Mucosa of rectum (tissue), 2 donors: ENCODE measurements around the gene CHST3.
A peak's percentile ranks its signal among the peaks of the same experiment; 100 is the strongest.
"Not testable (repeated sequence)": the region's sequence is repeated elsewhere in the genome, so short reads cannot be mapped to it uniquely, and the experiment has no call there.

Experiments used
- H3K27ac ChIP-seq, 2 donors: one replicate each; pipeline ENCODE4 v1.7.0; 2013; ENCODE audit warnings: inconsistent platforms in 2 of 2, low read depth in 2 of 2, low read length in 2 of 2
- H3K27me3 ChIP-seq, 2 donors: one replicate each; pipeline ENCODE4 v1.7.0; 2013; ENCODE audit warnings: low read length in 2 of 2; ENCODE audit not compliant: control insufficient read depth in 2 of 2, insufficient read depth in 2 of 2
- H3K36me3 ChIP-seq, 2 donors: one replicate each; pipeline ENCODE4 v1.7.0; 2013; ENCODE audit warnings: low read length in 2 of 2; ENCODE audit not compliant: control insufficient read depth in 2 of 2, insufficient read depth in 2 of 2
- H3K4me1 ChIP-seq, 2 donors: one replicate each; pipeline ENCODE4 v1.7.0; 2013; ENCODE audit warnings: low read length in 2 of 2, mild to moderate bottlenecking in 1 of 2; ENCODE audit not compliant: control insufficient read depth in 2 of 2, insufficient read depth in 2 of 2
- H3K4me3 ChIP-seq, 2 donors: one replicate each; pipeline ENCODE4 v1.7.0; 2013; ENCODE audit warnings: low read length in 2 of 2
- H3K9ac ChIP-seq, 2 donors: one replicate each; pipeline ENCODE4 v1.7.0; 2013; ENCODE audit warnings: low read length in 2 of 2, low read depth in 1 of 2, mild to moderate bottlenecking in 1 of 2
- H3K9me3 ChIP-seq, 2 donors: one replicate each; pipeline ENCODE4 v1.7.0; 2013; ENCODE audit warnings: low read length in 2 of 2; ENCODE audit not compliant: control insufficient read depth in 2 of 2
- donor health status: healthy.
- donor health status: Normal muscosa, but diverticular disease.

The CHST3 gene, protein sequence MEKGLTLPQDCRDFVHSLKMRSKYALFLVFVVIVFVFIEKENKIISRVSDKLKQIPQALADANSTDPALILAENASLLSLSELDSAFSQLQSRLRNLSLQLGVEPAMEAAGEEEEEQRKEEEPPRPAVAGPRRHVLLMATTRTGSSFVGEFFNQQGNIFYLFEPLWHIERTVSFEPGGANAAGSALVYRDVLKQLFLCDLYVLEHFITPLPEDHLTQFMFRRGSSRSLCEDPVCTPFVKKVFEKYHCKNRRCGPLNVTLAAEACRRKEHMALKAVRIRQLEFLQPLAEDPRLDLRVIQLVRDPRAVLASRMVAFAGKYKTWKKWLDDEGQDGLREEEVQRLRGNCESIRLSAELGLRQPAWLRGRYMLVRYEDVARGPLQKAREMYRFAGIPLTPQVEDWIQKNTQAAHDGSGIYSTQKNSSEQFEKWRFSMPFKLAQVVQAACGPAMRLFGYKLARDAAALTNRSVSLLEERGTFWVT

DNA sequence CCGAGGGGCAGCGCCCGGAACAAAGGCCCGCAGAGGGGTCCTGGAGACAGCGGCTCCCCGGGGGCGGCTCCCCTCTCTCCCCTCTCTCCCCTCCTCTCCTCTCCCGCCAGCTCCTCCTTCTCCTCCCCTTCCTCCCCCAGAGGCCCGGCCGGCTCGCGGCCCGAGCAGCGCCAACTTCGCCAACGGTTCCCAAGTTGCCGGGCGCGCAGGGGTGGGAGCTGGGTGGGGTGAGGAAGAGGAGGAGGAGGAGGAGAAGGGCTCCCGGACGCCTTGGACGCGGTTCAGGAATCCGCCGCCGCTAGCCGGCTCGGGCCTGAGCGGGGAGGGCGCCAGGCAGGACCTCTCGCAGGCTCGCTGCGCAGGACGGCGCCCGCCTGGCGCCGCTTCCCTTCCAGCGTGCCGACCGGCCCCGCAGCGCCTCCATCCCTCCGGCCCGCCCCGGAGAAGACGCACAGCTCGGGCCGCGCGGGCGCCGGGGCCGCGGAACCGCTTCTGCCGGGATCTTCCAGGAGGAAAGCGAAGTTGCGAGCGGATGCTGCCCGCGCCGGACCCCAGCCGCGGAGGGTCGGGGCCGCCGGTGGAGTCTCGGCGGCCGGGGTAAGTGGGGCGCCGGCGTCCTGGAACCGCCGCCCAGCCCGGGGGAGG is at the start of gene CHST3:
TSS of gene CHST3 (plus strand) at position 298 of the 645 bp plus-strand sequence. CDS start 41,448 bp downstream, outside the sequence.
- Histone ChIP-seq H3K36me3 (no peaks in the 10 kb centered on the region), H3K9me3 (no peaks in the 10 kb centered on the region), H3K4me1 (peaks cover 6 to 7% of the 10 kb centered on the region in 2 donors), H3K27ac (peak within 1 kb of the TSS; percentile 68 to 71), H3K4me3 (peak within 1 kb of the TSS; percentile 53 to 72), H3K9ac (peak within 1 kb of the TSS; percentile 52 to 74), H3K27me3 (peaks cover 13 to 23% of the 10 kb centered on the region in 2 donors)

- H3K4me1 ChIP-seq, result peaks cover 9 to 21% of the 10 kb centered on the region in 2 donors
- H3K9ac ChIP-seq, result no peak overlapping the region
- no peaks in the 10 kb centered on the region for H3K36me3 ChIP-seq
- H3K27me3 ChIP-seq, result no peaks in the 10 kb centered on the region
- no peak overlapping the region for H3K4me3 ChIP-seq
- peaks cover 0 to 2% of the 10 kb centered on the region in 2 donors for H3K9me3 ChIP-seq
- no peak overlapping the region for H3K27ac ChIP-seq
Measured at GRCh38 chr10:71916827-71917226, 47.4 kb upstream of the CHST3 start.

GRCh38 chr10:71918992-71919391 is 45.2 kb upstream of the CHST3 start:
- Histone ChIP-seq H3K4me1 (peaks cover 12 to 25% of the 10 kb centered on the region in 2 donors), H3K9ac (no peak overlapping the region), H3K9me3 (peaks cover 0 to 2% of the 10 kb centered on the region in 2 donors), H3K27me3 (no peaks in the 10 kb centered on the region), H3K36me3 (no peaks in the 10 kb centered on the region), H3K4me3 (no peak overlapping the region), H3K27ac (no peak overlapping the region)

DNA sequence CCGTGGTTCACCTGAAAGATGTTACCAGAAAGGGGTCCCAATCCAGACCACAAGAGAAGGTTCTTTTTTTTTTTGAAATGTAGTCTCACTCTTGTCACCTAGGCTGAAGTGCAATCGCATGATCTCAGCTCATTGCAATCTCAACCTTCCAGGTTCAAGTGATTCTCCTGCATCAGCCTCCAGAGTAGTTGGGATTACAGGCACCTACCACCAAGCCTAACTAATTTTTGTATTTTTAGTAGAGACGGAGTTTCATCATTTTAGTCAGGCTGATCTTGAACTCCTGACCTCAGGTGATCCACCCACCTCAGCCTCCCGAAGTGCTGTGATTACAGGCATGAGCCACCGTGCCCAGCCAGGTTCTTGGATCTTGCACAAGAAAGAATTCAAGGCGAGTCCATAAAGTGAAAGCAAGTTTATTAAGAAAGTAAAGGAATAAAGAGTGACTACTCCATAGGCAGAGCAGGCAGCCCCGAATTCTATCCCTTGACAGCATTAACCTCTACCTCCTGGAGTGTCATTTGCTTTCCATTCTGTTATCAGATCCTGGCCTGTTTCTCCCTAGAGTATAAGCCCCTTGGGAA is 44.1 kb upstream of the CHST3 start:
- Histone ChIP-seq H3K4me3 (peak overlapping the region; percentile 40 to 49), H3K4me1 (peaks cover 12 to 25% of the 10 kb centered on the region in 2 donors), H3K27ac (peak overlapping the region; percentile 78 to 84), H3K9ac (peak overlapping the region in 1 of 2 donors; percentile 20)
- not testable (repeated sequence) for H3K9me3 ChIP-seq, H3K27me3 ChIP-seq, H3K36me3 ChIP-seq

- peak overlapping the region; percentile 78 to 84 for H3K27ac ChIP-seq
- H3K27me3 ChIP-seq, result no peaks in the 10 kb centered on the region
- peak overlapping the region in 1 of 2 donors; percentile 18 for H3K9ac ChIP-seq
- peak overlapping the region; percentile 40 to 49 for H3K4me3 ChIP-seq
- peaks cover 12 to 25% of the 10 kb centered on the region in 2 donors for H3K4me1 ChIP-seq
- peaks cover 0 to 2% of the 10 kb centered on the region in 2 donors for H3K9me3 ChIP-seq
- no peaks in the 10 kb centered on the region for H3K36me3 ChIP-seq
Measured at GRCh38 chr10:71920540-71921323, 43.5 kb upstream of the CHST3 start.

- Histone ChIP-seq H3K9me3 (no peaks in the 10 kb centered on the region), H3K4me1 (peaks cover 12 to 25% of the 10 kb centered on the region in 2 donors), H3K27ac (peak overlapping the region; percentile 78 to 84), H3K9ac (no peak overlapping the region), H3K4me3 (peak overlapping the region; percentile 17 to 39), H3K27me3 (no peaks in the 10 kb centered on the region), H3K36me3 (no peaks in the 10 kb centered on the region)
Measured at GRCh38 chr10:71921324-71922027, 42.7 kb upstream of the CHST3 start.

DNA sequence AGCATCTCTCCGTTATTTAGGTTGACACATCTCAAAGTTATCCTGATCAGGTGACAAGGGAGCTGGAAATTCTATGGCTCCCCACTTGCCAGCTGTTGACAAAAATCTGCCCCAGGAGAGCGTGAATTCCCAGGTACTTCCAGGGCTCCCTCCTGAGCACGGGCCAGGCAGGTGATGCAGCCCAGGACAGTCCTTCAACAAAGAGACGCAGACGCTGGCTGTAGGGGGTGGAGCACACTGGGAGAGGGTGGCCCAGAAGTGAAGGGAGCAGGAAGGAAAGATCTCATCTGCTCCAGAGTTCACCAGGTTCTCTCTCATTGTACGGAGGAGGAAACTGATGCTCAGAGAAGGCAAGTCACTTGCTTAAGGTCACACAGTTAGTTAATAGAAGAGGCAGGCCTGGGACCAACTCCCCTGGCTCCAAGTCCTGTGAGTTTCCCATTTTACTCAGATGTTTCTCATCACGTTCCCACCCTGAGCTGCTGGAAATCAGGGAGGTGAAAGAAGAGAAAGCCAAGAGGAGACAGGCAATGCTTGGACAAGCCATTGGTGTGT is 41.0 kb upstream of the CHST3 start:
- no peak overlapping the region for H3K4me3 ChIP-seq
- no peak overlapping the region for H3K27ac ChIP-seq
- peaks cover 12 to 25% of the 10 kb centered on the region in 2 donors for H3K4me1 ChIP-seq
- no peaks in the 10 kb centered on the region for H3K36me3 ChIP-seq
- no peaks in the 10 kb centered on the region for H3K9me3 ChIP-seq
- no peak overlapping the region for H3K9ac ChIP-seq
- H3K27me3 ChIP-seq, result no peaks in the 10 kb centered on the region

DNA sequence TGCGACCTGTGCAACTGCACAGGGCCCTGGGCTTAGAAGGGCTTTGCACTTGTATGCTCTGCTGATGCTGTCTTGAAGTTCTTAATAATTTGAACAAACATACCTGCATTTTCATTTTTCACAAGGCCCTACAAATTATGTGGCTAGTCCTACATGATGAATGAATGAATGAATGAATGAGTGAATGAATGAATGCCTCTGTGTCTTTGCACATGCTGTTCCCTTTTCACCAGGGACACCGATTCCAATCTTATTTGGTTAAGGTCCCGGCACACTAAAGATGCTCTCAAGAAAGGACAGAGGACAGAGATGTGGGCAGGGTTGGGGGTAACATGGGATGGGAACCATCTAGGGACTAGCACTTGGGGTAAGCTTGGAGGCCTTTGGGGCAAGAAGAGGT is 39.4 kb upstream of the CHST3 start:
- peaks cover 12 to 23% of the 10 kb centered on the region in 2 donors for H3K4me1 ChIP-seq
- H3K9ac ChIP-seq, result no peak overlapping the region
- no peaks in the 10 kb centered on the region for H3K36me3 ChIP-seq
- H3K27ac ChIP-seq, result no peak overlapping the region
- H3K9me3 ChIP-seq, result no peaks in the 10 kb centered on the region
- H3K4me3 ChIP-seq, result no peak overlapping the region
- no peaks in the 10 kb centered on the region for H3K27me3 ChIP-seq

DNA sequence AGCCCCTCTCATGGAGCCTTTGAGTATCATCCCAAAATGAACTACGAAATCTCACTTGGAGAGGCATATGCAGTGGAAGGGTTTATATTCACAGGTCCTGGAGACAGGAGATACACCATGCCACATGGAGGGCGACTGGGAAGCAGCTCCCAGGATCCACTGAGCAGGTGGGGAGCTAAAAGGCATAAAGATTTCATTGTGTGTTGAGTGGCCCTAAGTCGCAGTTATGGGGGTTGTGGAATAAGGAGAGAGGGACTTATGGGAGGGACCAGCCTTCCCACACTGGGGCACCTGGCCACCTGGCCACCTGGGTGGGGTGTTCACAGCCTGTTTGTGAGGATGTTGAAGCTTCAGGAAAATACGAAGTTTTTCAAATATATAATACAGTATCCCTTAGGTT is 37.0 kb upstream of the CHST3 start:
- Histone ChIP-seq H3K27me3 (no peaks in the 10 kb centered on the region), H3K9ac (no peak overlapping the region), H3K9me3 (no peaks in the 10 kb centered on the region), H3K4me1 (peaks cover 0 to under 1% of the 10 kb centered on the region in 2 donors), H3K4me3 (no peak overlapping the region), H3K27ac (no peak overlapping the region), H3K36me3 (no peaks in the 10 kb centered on the region)
